Astrocyte (in vitro differentiated cells and primary cell): ENCODE measurements around the gene PRPSAP1. TPM values are rescaled to one million over a fixed set of nuclear protein-coding genes. Genes with fewer than 3 reads are reported as not detected.

Experiments
- DNase-seq: peaks from one replicate; pipeline ENCODE4 v3.0.0-alpha.2; 2010; ENCODE audit warnings: low read depth
- FAIRE-seq: peaks from 2 replicates; lab custom pipeline; 2011; peaks lifted over from hg19 to GRCh38; lab: Jason Lieb, UNC
- H2AFZ ChIP-seq: 2 replicates; pipeline ENCODE4 v1.6.0; 2012; ENCODE audit warnings: low read depth, low read length, inconsistent platforms
- H3K27ac ChIP-seq: 2 replicates; pipeline ENCODE4 v1.5.1; 2011; ENCODE audit warnings: low read depth, low read length, inconsistent platforms
- H3K27me3 ChIP-seq: 2 replicates; pipeline ENCODE4 v1.6.0; 2011; ENCODE audit warnings: low read length, inconsistent platforms; ENCODE audit not compliant: insufficient read depth
- H3K36me3 ChIP-seq: 2 replicates; pipeline ENCODE4 v1.5.1; 2011; ENCODE audit warnings: low read length, inconsistent platforms; ENCODE audit not compliant: insufficient read depth
- H3K4me1 ChIP-seq: 2 replicates; pipeline ENCODE4 v1.5.1; 2011; ENCODE audit warnings: low read length, inconsistent platforms; ENCODE audit not compliant: insufficient read depth
- H3K4me2 ChIP-seq: 2 replicates; pipeline ENCODE4 v1.6.0; 2012; ENCODE audit warnings: low read length, inconsistent platforms
- H3K4me3 ChIP-seq: 2 replicates; pipeline ENCODE4 v1.5.1; 2011; ENCODE audit warnings: low read depth, mild to moderate bottlenecking, low read length, inconsistent platforms; ENCODE audit not compliant: insufficient read depth
- H3K79me2 ChIP-seq: 2 replicates; pipeline ENCODE4 v1.6.0; 2012; ENCODE audit warnings: mild to moderate bottlenecking, low read length, inconsistent platforms; ENCODE audit not compliant: insufficient read depth
- H3K9ac ChIP-seq: 2 replicates; pipeline ENCODE4 v1.6.0; 2012; ENCODE audit warnings: mild to moderate bottlenecking, low read length, inconsistent platforms
- H3K9me3 ChIP-seq: 2 replicates; pipeline ENCODE4 v1.5.1; 2012; ENCODE audit warnings: low read depth, mild to moderate bottlenecking, low read length, inconsistent platforms; ENCODE audit not compliant: insufficient read depth
- H4K20me1 ChIP-seq: 2 replicates; pipeline ENCODE4 v1.6.0; 2012; ENCODE audit warnings: low read length, inconsistent platforms; ENCODE audit not compliant: insufficient read depth
- H3K27ac Mint-ChIP-seq: one replicate; pipeline ENCODE4 v1.8.0; 2021; ENCODE audit warnings: mild to moderate bottlenecking, mixed read lengths; ENCODE audit not compliant: unreplicated experiment
- H3K27me3 Mint-ChIP-seq: one replicate; pipeline ENCODE4 v1.8.0; 2021; ENCODE audit warnings: low read depth, mixed read lengths; ENCODE audit not compliant: unreplicated experiment
- H3K36me3 Mint-ChIP-seq: one replicate; pipeline ENCODE4 v1.8.0; 2021; ENCODE audit warnings: low read depth, mixed read lengths; ENCODE audit not compliant: unreplicated experiment
- H3K4me1 Mint-ChIP-seq: one replicate; pipeline ENCODE4 v1.8.0; 2021; ENCODE audit warnings: low read depth, mixed read lengths; ENCODE audit not compliant: unreplicated experiment
- H3K4me3 Mint-ChIP-seq: one replicate; pipeline ENCODE4 v1.8.0; 2021; ENCODE audit warnings: mild to moderate bottlenecking, moderate library complexity, mixed read lengths; ENCODE audit not compliant: unreplicated experiment
- H3K9me3 Mint-ChIP-seq: one replicate; pipeline ENCODE4 v1.8.0; 2021; ENCODE audit warnings: mild to moderate bottlenecking, mixed read lengths; ENCODE audit not compliant: unreplicated experiment
- CTCF ChIP-seq: IDR thresholded peaks from 2 replicates; pipeline ENCODE4 v1.5.1; 2011; ENCODE audit warnings: low read depth, mild to moderate bottlenecking, inconsistent platforms, low read length, moderate library complexity; ENCODE audit not compliant: insufficient read depth
- EZH2 ChIP-seq: IDR thresholded peaks from 2 replicates; pipeline ENCODE4 v1.6.1; 2012; ENCODE audit warnings: mild to moderate bottlenecking, low read length, inconsistent platforms; ENCODE audit not compliant: insufficient read depth
- total RNA-seq: library from RNA; stranded (reverse); gene quantifications from 2 replicates; pipeline ENCODE4 v1.2.1, GENCODE V29; 2021

Gene PRPSAP1
- total RNA-seq, 1 donor from 2014 or later, result 36.2 TPM

GRCh38 chr17:76296186-76296585 lies 57.5 kb downstream of the PRPSAP1 start:
- Mint-ChIP-seq H3K4me3 (no peak overlapping the region), H3K27me3 (peaks cover under 1% of the 10 kb centered on the region), H3K4me1 (no peaks in the 10 kb centered on the region), H3K9me3 (no peaks in the 10 kb centered on the region), H3K36me3 (peaks cover 21% of the 10 kb centered on the region), H3K27ac (no peak overlapping the region)
- Histone ChIP-seq H3K27me3 (no peaks in the 10 kb centered on the region), H3K27ac (no peak overlapping the region), H3K4me3 (no peak overlapping the region), H3K9ac (no peak overlapping the region), H4K20me1 (no peaks in the 10 kb centered on the region), H3K9me3 (no peaks in the 10 kb centered on the region), H3K36me3 (peaks cover 7% of the 10 kb centered on the region), H3K4me2 (no peak overlapping the region), H3K79me2 (no peaks in the 10 kb centered on the region), H2AFZ (no peak overlapping the region), H3K4me1 (no peaks in the 10 kb centered on the region)
- no peak for TF ChIP-seq EZH2
- TF ChIP-seq CTCF, result no peak
- FAIRE-seq (no peak), DNase-seq (no peak)

GRCh38 chr17:76293106-76293505 lies 60.6 kb downstream of the PRPSAP1 start:
- H3K4me2 ChIP-seq, result no peak overlapping the region
- no peak overlapping the region for H3K27ac ChIP-seq
- no peak overlapping the region for H3K4me3 ChIP-seq
- Mint-ChIP-seq H3K36me3 (peaks cover 32% of the 10 kb centered on the region), H3K9me3 (no peaks in the 10 kb centered on the region), H3K27me3 (peaks cover 3% of the 10 kb centered on the region), H3K27ac (no peak overlapping the region), H3K4me3 (no peak overlapping the region), H3K4me1 (no peaks in the 10 kb centered on the region)
- peaks cover 7% of the 10 kb centered on the region for H3K36me3 ChIP-seq
- no peak for DNase-seq
- H2AFZ ChIP-seq, result no peak overlapping the region
- H3K79me2 ChIP-seq, result no peaks in the 10 kb centered on the region
- FAIRE-seq, result no peak
- H3K9ac ChIP-seq, result no peak overlapping the region
- H3K9me3 ChIP-seq, result no peaks in the 10 kb centered on the region
- H4K20me1 ChIP-seq, result no peaks in the 10 kb centered on the region
- H3K4me1 ChIP-seq, result no peaks in the 10 kb centered on the region
- no peaks in the 10 kb centered on the region for H3K27me3 ChIP-seq
- TF ChIP-seq EZH2 (no peak), CTCF (no peak)

GRCh38 chr17:76292567-76292966 lies 61.1 kb downstream of the PRPSAP1 start:
- no peak overlapping the region for H3K27ac ChIP-seq
- no peaks in the 10 kb centered on the region for H3K27me3 ChIP-seq
- no peaks in the 10 kb centered on the region for H3K79me2 ChIP-seq
- FAIRE-seq, result no peak
- H4K20me1 ChIP-seq, result no peaks in the 10 kb centered on the region
- no peak overlapping the region for H3K4me3 Mint-ChIP-seq
- H3K9me3 ChIP-seq, result no peaks in the 10 kb centered on the region
- H2AFZ ChIP-seq, result no peak overlapping the region
- H3K36me3 Mint-ChIP-seq, result peaks cover 34% of the 10 kb centered on the region
- no peaks in the 10 kb centered on the region for H3K4me1 Mint-ChIP-seq
- no peaks in the 10 kb centered on the region for H3K9me3 Mint-ChIP-seq
- no peak overlapping the region for H3K4me2 ChIP-seq
- H3K36me3 ChIP-seq, result peaks cover 7% of the 10 kb centered on the region
- H3K4me3 ChIP-seq, result no peak overlapping the region
- H3K27ac Mint-ChIP-seq, result no peak overlapping the region
- no peak for DNase-seq
- H3K9ac ChIP-seq, result no peak overlapping the region
- H3K4me1 ChIP-seq, result no peaks in the 10 kb centered on the region
- H3K27me3 Mint-ChIP-seq, result peaks cover 5% of the 10 kb centered on the region
- no peak for TF ChIP-seq EZH2
- TF ChIP-seq CTCF, result no peak
